22Rv1 (cell line): ENCODE data around the gene RNPEPL1.

Experiments used
- ZFX ChIP-seq: fragments of 450-650 bp; IDR thresholded peaks from 2 replicates; pipeline ENCODE4 v1.6.1; 2017; ENCODE audit warnings: antibody characterized with exemption, borderline replicate concordance
- TF ChIP-seq, protein P1 (sequence below): fragments of 450-650 bp; IDR thresholded peaks from 2 replicates; pipeline ENCODE4 v1.5.1; 2017; ENCODE audit warnings: mild to moderate bottlenecking

- TF ChIP-seq, protein P1, sequence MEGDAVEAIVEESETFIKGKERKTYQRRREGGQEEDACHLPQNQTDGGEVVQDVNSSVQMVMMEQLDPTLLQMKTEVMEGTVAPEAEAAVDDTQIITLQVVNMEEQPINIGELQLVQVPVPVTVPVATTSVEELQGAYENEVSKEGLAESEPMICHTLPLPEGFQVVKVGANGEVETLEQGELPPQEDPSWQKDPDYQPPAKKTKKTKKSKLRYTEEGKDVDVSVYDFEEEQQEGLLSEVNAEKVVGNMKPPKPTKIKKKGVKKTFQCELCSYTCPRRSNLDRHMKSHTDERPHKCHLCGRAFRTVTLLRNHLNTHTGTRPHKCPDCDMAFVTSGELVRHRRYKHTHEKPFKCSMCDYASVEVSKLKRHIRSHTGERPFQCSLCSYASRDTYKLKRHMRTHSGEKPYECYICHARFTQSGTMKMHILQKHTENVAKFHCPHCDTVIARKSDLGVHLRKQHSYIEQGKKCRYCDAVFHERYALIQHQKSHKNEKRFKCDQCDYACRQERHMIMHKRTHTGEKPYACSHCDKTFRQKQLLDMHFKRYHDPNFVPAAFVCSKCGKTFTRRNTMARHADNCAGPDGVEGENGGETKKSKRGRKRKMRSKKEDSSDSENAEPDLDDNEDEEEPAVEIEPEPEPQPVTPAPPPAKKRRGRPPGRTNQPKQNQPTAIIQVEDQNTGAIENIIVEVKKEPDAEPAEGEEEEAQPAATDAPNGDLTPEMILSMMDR = no peak
- TF ChIP-seq ZFX = no peak
These were observed 5.5 kb downstream of the RNPEPL1 start for GRCh38 chr2:240573516-240574385.
